H1 (cell line): ENCODE measurements around the gene TVP23A. TPM values are rescaled to one million over a fixed set of nuclear protein-coding genes. Genes with fewer than 3 reads are reported as not detected.
A peak's percentile ranks its signal among the peaks of the same experiment; 100 is the strongest.

Source experiments
- ASH2L ChIP-seq: fragments of 200-600, 300-600 bp; sonication (generic); IDR thresholded peaks from one replicate; pipeline ENCODE4 v1.7.1; 2017; ENCODE audit warnings: low read length
- BACH1 ChIP-seq: IDR thresholded peaks from 2 replicates; pipeline ENCODE4 v1.6.1; 2012; ENCODE audit warnings: low read length, improper control_type of control experiment
- BCL11A ChIP-seq, 2 experiments: IDR thresholded peaks; one replicate each; pipeline ENCODE4 v1.6.1; 2011; ENCODE audit warnings: low read depth in 2 of 2, low read length in 2 of 2, mild to moderate bottlenecking in 2 of 2
- CBX8 ChIP-seq: fragments of 300-800, 300-1000 bp; sonication (generic); IDR thresholded peaks from 2 replicates; pipeline ENCODE4 v1.7.1; 2016; ENCODE audit warnings: low read depth, low read length, borderline replicate concordance
- CHD1 ChIP-seq: IDR thresholded peaks from 2 replicates; pipeline ENCODE4 v1.6.1; 2012; ENCODE audit warnings: low read depth, low read length, improper control_type of control experiment
- CREB1 ChIP-seq: IDR thresholded peaks from 2 replicates; pipeline ENCODE4 v1.6.1; 2012; ENCODE audit warnings: inconsistent platforms
- E2F6 ChIP-seq: IDR thresholded peaks from 2 replicates; pipeline ENCODE4 v1.6.1; 2012; ENCODE audit warnings: inconsistent platforms
- GABPA ChIP-seq: IDR thresholded peaks from 2 replicates; pipeline ENCODE4 v1.6.1; 2011; ENCODE audit warnings: mild to moderate bottlenecking, low read length, moderate library complexity, borderline replicate concordance; ENCODE audit not compliant: insufficient read depth
- HDAC2 ChIP-seq, 2 experiments: fragments of 300-600 bp in 1 of 2; sonication (generic) in 1 of 2; IDR thresholded peaks; 2 replicates each; pipeline ENCODE4 v1.6.1; 2011 to 2012; ENCODE audit warnings: low read depth in 2 of 2, low read length in 2 of 2, mild to moderate bottlenecking in 2 of 2, moderate library complexity in 2 of 2, borderline replicate concordance in 1 of 2, inconsistent platforms in 1 of 2
- KDM1A ChIP-seq: fragments of 200-600, 300-600 bp; sonication (generic); IDR thresholded peaks from 2 replicates; pipeline ENCODE4 v1.7.1; 2016; ENCODE audit warnings: mild to moderate bottlenecking, low read length, borderline replicate concordance
- POLR2A ChIP-seq, 2 experiments: IDR thresholded peaks; 1 replicate in 1 of 2; 2 replicates in 1 of 2; pipeline ENCODE4 v1.6.1; 2011; ENCODE audit warnings: low read depth in 2 of 2, low read length in 2 of 2, mild to moderate bottlenecking in 2 of 2; ENCODE audit errors: control extremely low read depth in 1 of 2
- POLR2AphosphoS5 ChIP-seq: IDR thresholded peaks from 2 replicates; pipeline ENCODE4 v1.6.1; 2011; ENCODE audit warnings: low read depth, low read length
- POU5F1 ChIP-seq: IDR thresholded peaks from 2 replicates; pipeline ENCODE4 v1.6.1; 2011; ENCODE audit warnings: low read depth, mild to moderate bottlenecking, low read length, moderate library complexity
- RAD21 ChIP-seq, 2 experiments: IDR thresholded peaks in 1 of 2; conservative IDR thresholded peaks in 1 of 2; 2 replicates each; pipeline ENCODE4 v1.6.1; 2011; ENCODE audit warnings: low read depth in 2 of 2, low read length in 2 of 2, improper control_type of control experiment in 1 of 2, inconsistent platforms in 1 of 2, mild to moderate bottlenecking in 1 of 2, moderate library complexity in 1 of 2
- RXRA ChIP-seq: IDR thresholded peaks from 2 replicates; pipeline ENCODE4 v1.6.1; 2011; ENCODE audit warnings: low read depth, mild to moderate bottlenecking, low read length, moderate library complexity; ENCODE audit not compliant: insufficient read depth
- SIN3A ChIP-seq, 2 experiments: IDR thresholded peaks in 1 of 2; conservative IDR thresholded peaks in 1 of 2; 2 replicates each; pipeline ENCODE4 v1.6.1; 2011 to 2012; ENCODE audit warnings: low read length in 2 of 2, improper control_type of control experiment in 1 of 2, low read depth in 1 of 2, mild to moderate bottlenecking in 1 of 2
- TBP ChIP-seq: IDR thresholded peaks from 2 replicates; pipeline ENCODE4 v1.6.1; 2011; ENCODE audit warnings: low read depth, low read length, improper control_type of control experiment
- USF2 ChIP-seq: IDR thresholded peaks from 2 replicates; pipeline ENCODE4 v1.6.1; 2011; ENCODE audit warnings: low read length, improper control_type of control experiment
- polyA plus RNA-seq, 7 experiments: library from polyadenylated mRNA; depleted of rRNA in 3 of 7; stranded (reverse) in 5 of 7; unstranded in 2 of 7; fragments of >200 nt in 5 of 7; fragments of 200-250 nt in 2 of 7; gene quantifications; 1 replicate in 5 of 7; 2 replicates in 1 of 7; 4 replicates in 1 of 7; pipeline versions ENCODE4 v1.2.1 to v1.2.3, GENCODE V29; 2011 to 2013; ENCODE audit warnings: missing spikeins in 2 of 7, mixed read lengths in 2 of 7
- total RNA-seq: library from RNA; stranded (reverse); fragmentation: NEBNext Ultra II Directional; extraction: Animal tissue kit (Norgen Biotek cat#: 25700); gene quantifications from 2 replicates; pipeline ENCODE4 v1.2.1, GENCODE V29; 2021
- TF ChIP-seq, protein P1 (sequence below): IDR thresholded peaks from 2 replicates; pipeline ENCODE4 v1.6.1; 2012; ENCODE audit warnings: low read length, inconsistent platforms
- TF ChIP-seq, protein P2 (sequence below): IDR thresholded peaks from 2 replicates; pipeline ENCODE4 v1.6.1; 2012; ENCODE audit warnings: inconsistent platforms

TVP23A gene
- total and polyA plus RNA-seq, 2 of the 8 experiments (the other 6 are each of a cell fraction or from before 2014, with no cell fraction given), result 2.2 to 3.1 TPM

DNA sequence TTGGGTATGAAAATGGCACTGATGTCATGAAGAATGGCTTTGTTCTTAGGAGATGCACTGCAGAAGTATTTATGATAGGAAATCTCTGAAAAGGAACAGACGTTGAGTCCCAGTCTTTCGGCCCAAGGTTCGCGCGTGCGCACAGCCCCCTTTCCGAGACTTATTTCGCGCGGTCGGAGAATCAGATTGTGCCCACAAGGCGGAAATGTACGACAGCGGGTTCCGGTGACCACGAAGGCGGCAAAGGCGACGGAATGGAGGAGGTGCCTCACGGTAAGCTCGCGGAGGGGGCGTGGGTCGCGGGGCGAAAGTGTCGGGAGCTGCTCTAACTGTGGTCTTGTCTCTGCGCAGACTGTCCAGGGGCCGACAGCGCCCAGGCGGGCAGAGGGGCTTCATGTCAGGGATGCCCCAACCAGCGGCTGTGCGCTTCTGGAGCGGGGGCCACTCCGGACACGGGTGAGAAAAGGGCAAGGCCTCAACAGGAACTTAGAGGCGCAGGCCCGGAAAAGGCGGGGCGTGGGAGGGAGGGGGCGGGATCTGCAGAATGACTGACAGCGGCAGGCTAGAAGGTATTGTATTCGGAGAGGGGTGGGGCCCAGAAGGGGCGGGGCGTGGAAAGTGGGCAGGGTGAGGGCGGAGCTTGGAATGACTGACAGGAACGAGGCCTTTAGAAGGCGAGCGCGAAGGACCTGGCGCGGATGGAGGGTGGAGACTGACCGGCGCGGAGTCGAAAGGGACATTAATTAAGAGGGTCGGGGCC is 74.8 kb downstream of the TVP23A start, which contains the start of gene NUBP1 (continued):
- TF ChIP-seq POLR2AphosphoS5 (peak; percentile 85), POU5F1 (no peak), BACH1 (peak; percentile 77), CHD1 (no peak), CREB1 (peak; percentile 50; the same call in 1 of the 2 replicates), RAD21 (IDR thresholded peaks at IDR 0.05 in 1 of 2, conservative IDR thresholded peaks at IDR 0.05 in 1 of 2; ENCODE audit: low read depth in 2 of 2, low read length in 2 of 2) (no peak), USF2 (no peak), E2F6 (peak; percentile 86), TBP (peak; percentile 55; the same call in 1 of the 2 replicates), HDAC2 (IDR thresholded peaks at IDR 0.05; ENCODE audit: borderline replicate concordance in 1 of 2, low read depth in 2 of 2, low read length in 2 of 2) (peak; percentile 61 to 82; a peak in 1 of 4 replicates), RXRA (no peak), POLR2A (IDR thresholded peaks at IDR 0.05; ENCODE audit: control extremely low read depth in 1 of 2, low read depth in 2 of 2, low read length in 2 of 2) (peak; percentile 59 to 90), SIN3A (conservative IDR thresholded peaks at IDR 0.05 in 1 of 2, IDR thresholded peaks at IDR 0.05 in 1 of 2; ENCODE audit: low read depth in 1 of 2, low read length in 2 of 2) (peak; percentile 45 to 69; a peak in 1 of 4 replicates), KDM1A (no peak), GABPA (peak; percentile 42; the same call in 1 of the 2 replicates), ASH2L (peak; percentile 89), CBX8 (no peak), BCL11A (IDR thresholded peaks at IDR 0.05; ENCODE audit: low read depth in 2 of 2, low read length in 2 of 2) (no peak)
- TF ChIP-seq, protein P1, sequence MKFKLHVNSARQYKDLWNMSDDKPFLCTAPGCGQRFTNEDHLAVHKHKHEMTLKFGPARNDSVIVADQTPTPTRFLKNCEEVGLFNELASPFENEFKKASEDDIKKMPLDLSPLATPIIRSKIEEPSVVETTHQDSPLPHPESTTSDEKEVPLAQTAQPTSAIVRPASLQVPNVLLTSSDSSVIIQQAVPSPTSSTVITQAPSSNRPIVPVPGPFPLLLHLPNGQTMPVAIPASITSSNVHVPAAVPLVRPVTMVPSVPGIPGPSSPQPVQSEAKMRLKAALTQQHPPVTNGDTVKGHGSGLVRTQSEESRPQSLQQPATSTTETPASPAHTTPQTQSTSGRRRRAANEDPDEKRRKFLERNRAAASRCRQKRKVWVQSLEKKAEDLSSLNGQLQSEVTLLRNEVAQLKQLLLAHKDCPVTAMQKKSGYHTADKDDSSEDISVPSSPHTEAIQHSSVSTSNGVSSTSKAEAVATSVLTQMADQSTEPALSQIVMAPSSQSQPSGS, result no peak
- TF ChIP-seq, protein P2, sequence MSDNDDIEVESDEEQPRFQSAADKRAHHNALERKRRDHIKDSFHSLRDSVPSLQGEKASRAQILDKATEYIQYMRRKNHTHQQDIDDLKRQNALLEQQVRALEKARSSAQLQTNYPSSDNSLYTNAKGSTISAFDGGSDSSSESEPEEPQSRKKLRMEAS, result peak; percentile 68
